Measurements from ENCODE around the gene LRRC8A.

- TF ChIP-seq EP300 (IDR thresholded peaks at IDR 0.05), result no peak
- TF ChIP-seq CTCF (IDR thresholded peaks at IDR 0.05), result no peak
These were observed 48.2 kb upstream of the LRRC8A start for GRCh38 chr9:128833696-128834095.
